Psoas muscle (tissue), 8 donors: ENCODE results near the gene DSG2. TPM values are rescaled to one million over a fixed set of nuclear protein-coding genes. Genes with fewer than 3 reads are reported as not detected.
"Not testable (repeated sequence)": the region's sequence is repeated elsewhere in the genome, so short reads cannot be mapped to it uniquely, and the experiment has no call there.

Source experiments
- ATAC-seq, 4 donors: fragments of 200-7000 bp; cut with Tn5 transposase; one replicate each; pipeline ENCODE4 v1.9.1; 2020; ENCODE audit warnings: moderate library complexity in 3 of 4, mild to moderate bottlenecking in 2 of 4
- DNase-seq, 2 donors: peaks; one replicate each; pipeline ENCODE4 v3.0.0-alpha.2; 2020
- H3K27ac ChIP-seq: fragments of 200-600 bp; one replicate; pipeline ENCODE4 v1.8.0; 2022
- H3K27me3 ChIP-seq, 3 donors: fragments of 200-600 bp in 1 of 3; one replicate each; pipeline versions ENCODE4 v1.6.1 to v1.8.0; 2013 to 2022; ENCODE audit warnings: low read length in 2 of 3, mild to moderate bottlenecking in 2 of 3, moderate library complexity in 1 of 3; ENCODE audit not compliant: insufficient read depth in 3 of 3
- H3K36me3 ChIP-seq, 2 donors: fragments of 200-600 bp in 1 of 2; one replicate each; pipeline versions ENCODE4 v1.6.1 to v1.8.0; 2013 to 2022; ENCODE audit warnings: low read depth in 1 of 2, mild to moderate bottlenecking in 1 of 2, moderate library complexity in 1 of 2; ENCODE audit not compliant: insufficient read depth in 1 of 2
- H3K4me1 ChIP-seq: fragments of 200-600 bp; one replicate; pipeline ENCODE4 v1.8.0; 2022
- H3K4me3 ChIP-seq: fragments of 200-600 bp; one replicate; pipeline ENCODE4 v1.8.0; 2022; ENCODE audit warnings: mild to moderate bottlenecking
- H3K9me3 ChIP-seq: fragments of 200-600 bp; one replicate; pipeline ENCODE4 v1.8.0; 2022
- CTCF ChIP-seq: fragments of 200-600 bp; IDR thresholded peaks from one replicate; pipeline ENCODE4 v1.8.0; 2022; ENCODE audit warnings: antibody characterized with exemption
- WGBS, 3 donors: extraction: QIAGEN DNeasy Blood & Tissue Kit; methylation state at CpG; one replicate each; pipeline versions ENCODE4 v1.1.6 to v1.1.7; 2013; 5-methylcytosine and 5-hydroxymethylcytosine counted together
- intact Hi-C, 2 donors: fragments of 100-400 bp; cut with DNase I; formaldehyde crosslinking; loops; one replicate each; pipeline versions ENCODE4 v1.11.0 to v1.14.2; 2022
- polyA plus RNA-seq, 3 donors: library from polyadenylated mRNA; stranded (reverse); fragments of 200-250 nt; gene quantifications; one replicate each; pipeline ENCODE4 v1.2.3, GENCODE V29; 2013
- total RNA-seq, 4 donors: library from RNA; stranded (reverse); fragmentation: NEBNext Ultra II Directional in 2 of 4; extraction: Animal tissue kit (Norgen Biotek cat#: 25700) in 2 of 4; gene quantifications; one replicate each; pipeline versions ENCODE4 v1.2.1 to v1.2.4, GENCODE V29; 2021 to 2023
- donor health status: healthy with polysubstance abuse.
- donor health status: DM: no; HTN: no; CAD: no; lungs with moderate emphysema.
- donor health status: Bipolar disorder and iron deficiency.
- donor health status: healthy.
- donor health status: DM: yes; HTN: yes; CAD: no.
- donor health status: DM: no; HTN: no; CAD: no.
- donor health status: DM: no; HTN: no; CAD: no.
- donor health status: DM: yes; HTN: yes; CAD: no.

DSG2 gene
- total and polyA plus RNA-seq, 7 donors = 0.33 to 1.8 (median 0.93) TPM

- H3K9me3 ChIP-seq = no peaks in the 10 kb centered on the region
- ATAC-seq (no peak), DNase-seq (no peak)
- intact Hi-C loops = no loop called here
- H3K4me3 ChIP-seq = no peak overlapping the region
- H3K27ac ChIP-seq = no peak overlapping the region
- H3K4me1 ChIP-seq = no peaks in the 10 kb centered on the region
- peaks cover 0 to 8% (median 0%) of the 10 kb centered on the region in 3 donors for H3K27me3 ChIP-seq
- no peak for TF ChIP-seq CTCF
- H3K36me3 ChIP-seq = no peaks in the 10 kb centered on the region
Measured at GRCh38 chr18:31491586-31491985, 6.4 kb upstream of the DSG2 start.

GRCh38 chr18:31492671-31493070 is 5.3 kb upstream of the DSG2 start:
- no peaks in the 10 kb centered on the region for H3K9me3 ChIP-seq
- no peaks in the 10 kb centered on the region for H3K4me1 ChIP-seq
- ATAC-seq (no peak), DNase-seq (no peak)
- no peaks in the 10 kb centered on the region for H3K36me3 ChIP-seq
- TF ChIP-seq CTCF = no peak
- peaks cover 0 to 10% (median 8%) of the 10 kb centered on the region in 3 donors for H3K27me3 ChIP-seq
- intact Hi-C loops = no loop called here
- WGBS, 3 donors = 81 to 91% (median 90%) methylated on average over 9 of the region's 9 CpGs
- H3K27ac ChIP-seq = no peak overlapping the region
- no peak overlapping the region for H3K4me3 ChIP-seq

GRCh38 chr18:31493171-31493570 is 4.8 kb upstream of the DSG2 start:
- H3K36me3 ChIP-seq = no peaks in the 10 kb centered on the region
- WGBS, 3 donors = 88 to 95% (median 90%) methylated on average over 7 of the region's 7 CpGs
- intact Hi-C loops = no loop called here
- no peak overlapping the region for H3K27ac ChIP-seq
- no peaks in the 10 kb centered on the region for H3K9me3 ChIP-seq
- DNase-seq (no peak), ATAC-seq (no peak)
- no peak for TF ChIP-seq CTCF
- no peaks in the 10 kb centered on the region for H3K4me1 ChIP-seq
- peaks cover 0 to 11% (median 8%) of the 10 kb centered on the region in 3 donors for H3K27me3 ChIP-seq
- no peak overlapping the region for H3K4me3 ChIP-seq

- DNase-seq (no peak), ATAC-seq (no peak)
- no peak overlapping the region for H3K27ac ChIP-seq
- no peak for TF ChIP-seq CTCF
- H3K4me1 ChIP-seq = peaks cover 7% of the 10 kb centered on the region
- H3K4me3 ChIP-seq = no peak overlapping the region
- H3K27me3 ChIP-seq = peaks cover 3 to 13% (median 8%) of the 10 kb centered on the region in 3 donors
- H3K36me3 ChIP-seq = no peaks in the 10 kb centered on the region
- intact Hi-C loops = no loop called here
- H3K9me3 ChIP-seq = no peaks in the 10 kb centered on the region
Measured at GRCh38 chr18:31493941-31494340, 4.0 kb upstream of the DSG2 start.

GRCh38 chr18:31494705-31495244 is 3.2 kb upstream of the DSG2 start:
- intact Hi-C loops, H3K36me3 ChIP-seq, DNase-seq, H3K4me3 ChIP-seq, H3K27ac ChIP-seq, ATAC-seq, H3K9me3 ChIP-seq, H3K4me1 ChIP-seq: not testable (repeated sequence)
- peaks cover 3 to 21% (median 3%) of the 10 kb centered on the region in 3 donors for H3K27me3 ChIP-seq
- WGBS, 3 donors = 78 to 93% (median 81%) methylated on average over 2 of the region's 2 CpGs
